Subcutaneous abdominal adipose tissue (tissue), 5 donors: ENCODE results near the gene CENPE.
A peak's percentile ranks its signal among the peaks of the same experiment; 100 is the strongest.

Source experiments
- H3K27ac ChIP-seq: one replicate; pipeline ENCODE4 v1.7.0; 2013; ENCODE audit warnings: low read depth, mild to moderate bottlenecking, inconsistent platforms, low read length, moderate library complexity
- H3K27me3 ChIP-seq, 5 donors: one replicate each; pipeline ENCODE4 v1.7.0; 2013; ENCODE audit warnings: low read length in 5 of 5, inconsistent platforms in 1 of 5; ENCODE audit not compliant: control insufficient read depth in 5 of 5, insufficient read depth in 4 of 5
- H3K36me3 ChIP-seq, 5 donors: one replicate each; pipeline ENCODE4 v1.7.0; 2013; ENCODE audit warnings: low read length in 5 of 5; ENCODE audit not compliant: control insufficient read depth in 5 of 5, insufficient read depth in 5 of 5
- H3K4me1 ChIP-seq, 5 donors: one replicate each; pipeline ENCODE4 v1.7.0; 2013; ENCODE audit warnings: low read length in 5 of 5, mild to moderate bottlenecking in 3 of 5, moderate library complexity in 1 of 5; ENCODE audit not compliant: control insufficient read depth in 5 of 5, insufficient read depth in 5 of 5
- H3K4me3 ChIP-seq, 5 donors: one replicate each; pipeline ENCODE4 v1.7.0; 2013; ENCODE audit warnings: low read length in 5 of 5, low read depth in 1 of 5
- H3K9ac ChIP-seq, 5 donors: one replicate each; pipeline ENCODE4 v1.7.0; 2013; ENCODE audit warnings: low read length in 5 of 5, mild to moderate bottlenecking in 4 of 5, moderate library complexity in 3 of 5
- H3K9me3 ChIP-seq, 5 donors: one replicate each; pipeline ENCODE4 v1.7.0; 2013; ENCODE audit warnings: low read length in 5 of 5; ENCODE audit not compliant: control insufficient read depth in 5 of 5
- donor health status: healthy.
- donor health status: healthy.
- donor health status: healthy.
- donor health status: healthy.
- donor health status: healthy.

Gene CENPE

GRCh38 chr4:103086551-103086950, 111.6 kb downstream of the CENPE start:
- no peak overlapping the region for H3K4me3 ChIP-seq
- H3K36me3 ChIP-seq = peaks cover 48 to 69% (median 58%) of the 10 kb centered on the region in 5 donors
- H3K27me3 ChIP-seq = no peaks in the 10 kb centered on the region
- no peak overlapping the region for H3K27ac ChIP-seq
- H3K9me3 ChIP-seq = no peaks in the 10 kb centered on the region
- no peaks in the 10 kb centered on the region for H3K4me1 ChIP-seq
- H3K9ac ChIP-seq = no peak overlapping the region

GRCh38 chr4:103085555-103086196, 112.5 kb downstream of the CENPE start:
- peaks cover 47 to 67% (median 57%) of the 10 kb centered on the region in 5 donors for H3K36me3 ChIP-seq

GRCh38 chr4:103079621-103080020, 118.5 kb downstream of the CENPE start:
- no peak overlapping the region for H3K9ac ChIP-seq
- H3K9me3 ChIP-seq = no peaks in the 10 kb centered on the region
- no peaks in the 10 kb centered on the region for H3K27me3 ChIP-seq
- H3K4me3 ChIP-seq = no peak overlapping the region
- peaks cover 8 to 21% (median 13%) of the 10 kb centered on the region in 5 donors for H3K36me3 ChIP-seq
- H3K27ac ChIP-seq = no peak overlapping the region
- H3K4me1 ChIP-seq = peaks cover 0 to 17% (median 16%) of the 10 kb centered on the region in 5 donors

More at GRCh38 chr4:103085555-103086196, 112.5 kb downstream of the CENPE start:
- H3K4me3 ChIP-seq = no peak overlapping the region
- no peak overlapping the region for H3K9ac ChIP-seq
- no peaks in the 10 kb centered on the region for H3K9me3 ChIP-seq
- H3K27me3 ChIP-seq = no peaks in the 10 kb centered on the region
- H3K4me1 ChIP-seq = no peaks in the 10 kb centered on the region
- H3K27ac ChIP-seq = no peak overlapping the region

GRCh38 chr4:103076747-103077347, 121.3 kb downstream of the CENPE start, which contains the start of gene SLC9B2:
Gene SLC9B2, minus strand, starts transcription at chr4:103076761. Its CDS starts 9,211 bp downstream, at chr4:103067550.
- Histone ChIP-seq H3K27ac (peak within 1 kb of the TSS; percentile 85), H3K4me3 (peak within 1 kb of the TSS; percentile 70 to 88 (median 82)), H3K27me3 (no peaks in the 10 kb centered on the region), H3K36me3 (peaks cover under 1 to 18% (median 10%) of the 10 kb centered on the region in 5 donors), H3K9ac (peak within 1 kb of the TSS; percentile 69 to 93 (median 83)), H3K4me1 (peaks cover 0 to 21% (median 16%) of the 10 kb centered on the region in 5 donors), H3K9me3 (no peaks in the 10 kb centered on the region)

GRCh38 chr4:103075894-103076746, 122.0 kb downstream of the CENPE start:
- H3K27me3 ChIP-seq = no peaks in the 10 kb centered on the region
- H3K4me1 ChIP-seq = peaks cover 0 to 21% (median 16%) of the 10 kb centered on the region in 5 donors
- H3K4me3 ChIP-seq = peak overlapping the region; percentile 60 to 88 (median 82)
- H3K27ac ChIP-seq = peak overlapping the region; percentile 85
- H3K9me3 ChIP-seq = no peaks in the 10 kb centered on the region
- H3K9ac ChIP-seq = peak overlapping the region; percentile 69 to 93 (median 83)
- peaks cover 0 to 16% (median 8%) of the 10 kb centered on the region in 5 donors for H3K36me3 ChIP-seq

- Histone ChIP-seq H3K27me3 (no peaks in the 10 kb centered on the region), H3K9ac (peak overlapping the region in 4 of 5 donors; percentile 69 to 93 (median 87)), H3K36me3 (peaks cover 0 to 11% (median 4%) of the 10 kb centered on the region in 5 donors), H3K4me3 (peak overlapping the region; percentile 60 to 88 (median 82)), H3K27ac (peak overlapping the region; percentile 85), H3K4me1 (peaks cover 0 to 21% (median 16%) of the 10 kb centered on the region in 5 donors), H3K9me3 (no peaks in the 10 kb centered on the region)
These were observed 122.7 kb downstream of the CENPE start for GRCh38 chr4:103075435-103075893.

GRCh38 chr4:103074744-103075434, 123.3 kb downstream of the CENPE start:
- Histone ChIP-seq H3K9me3 (no peaks in the 10 kb centered on the region), H3K36me3 (peaks cover 0 to 10% (median 4%) of the 10 kb centered on the region in 5 donors), H3K27ac (no peak overlapping the region), H3K4me1 (peaks cover 0 to 21% (median 16%) of the 10 kb centered on the region in 5 donors), H3K9ac (no peak overlapping the region), H3K4me3 (peak overlapping the region in 2 of 5 donors; percentile 60 to 84), H3K27me3 (no peaks in the 10 kb centered on the region)

- Histone ChIP-seq H3K27me3 (no peaks in the 10 kb centered on the region), H3K36me3 (peaks cover 0 to 2% (median 0%) of the 10 kb centered on the region in 5 donors), H3K9me3 (no peaks in the 10 kb centered on the region), H3K4me1 (peaks cover 0 to 21% (median 16%) of the 10 kb centered on the region in 5 donors), H3K27ac (no peak overlapping the region), H3K4me3 (no peak overlapping the region), H3K9ac (no peak overlapping the region)
These were observed 124.2 kb downstream of the CENPE start for GRCh38 chr4:103073792-103074438.
